Sigmoid colon (tissue), 7 donors: ENCODE data around the gene DHDDS. TPM values are rescaled to one million over a fixed set of nuclear protein-coding genes. Genes with fewer than 3 reads are reported as not detected.

Experiments used
- DNase-seq: peaks from one replicate; pipeline ENCODE4 v3.0.0-alpha.2; 2019
- H3K27ac ChIP-seq, 4 donors: fragments of 200-600 bp; sonication (generic); one replicate each; pipeline ENCODE4 v1.5.1; 2016 to 2019; ENCODE audit warnings: mild to moderate bottlenecking in 1 of 4
- H3K27me3 ChIP-seq, 3 donors: fragments of 200-600 bp; sonication (generic); one replicate each; pipeline ENCODE4 v1.5.1; 2019; ENCODE audit warnings: mild to moderate bottlenecking in 1 of 3
- H3K36me3 ChIP-seq, 4 donors: fragments of 200-600 bp; sonication (generic); one replicate each; pipeline ENCODE4 v1.5.1; 2016 to 2019
- H3K4me1 ChIP-seq, 4 donors: fragments of 200-600 bp; sonication (generic); one replicate each; pipeline ENCODE4 v1.5.1; 2017 to 2019
- H3K4me3 ChIP-seq, 4 donors: fragments of 200-600 bp; sonication (generic); one replicate each; pipeline ENCODE4 v1.5.1; 2017 to 2019; ENCODE audit warnings: mild to moderate bottlenecking in 2 of 4, moderate library complexity in 1 of 4
- H3K9me3 ChIP-seq, 4 donors: fragments of 200-600 bp in 3 of 4; sonication (generic) in 3 of 4; one replicate each; pipeline versions ENCODE4 v1.5.1 to v1.6.1; 2013 to 2019
- EP300 ChIP-seq, 4 donors: sonication (generic); formaldehyde crosslinking; IDR thresholded peaks; one replicate each; pipeline ENCODE4 v1.6.1; 2017; ENCODE audit warnings: antibody characterized with exemption in 4 of 4
- POLR2A ChIP-seq, 2 donors: fragments of 450-650 bp; IDR thresholded peaks; one replicate each; pipeline ENCODE4 v1.6.1; 2016; ENCODE audit warnings: antibody characterized with exemption in 2 of 2, mild to moderate bottlenecking in 2 of 2, moderate library complexity in 2 of 2
- POLR2AphosphoS5 ChIP-seq, 4 donors: sonication (generic); formaldehyde crosslinking; IDR thresholded peaks; one replicate each; pipeline ENCODE4 v1.6.1; 2017; ENCODE audit warnings: antibody characterized with exemption in 4 of 4
- WGBS, 2 donors: extraction: QIAGEN DNeasy Blood & Tissue Kit; methylation state at CpG; one replicate each; pipeline ENCODE4 v1.1.7; 2013; 5-methylcytosine and 5-hydroxymethylcytosine counted together
- intact Hi-C: fragments of 100-400 bp; cut with DNase I; formaldehyde crosslinking; loops from one replicate; pipeline ENCODE4 v1.15.1; 2023
- polyA plus RNA-seq, 3 donors: library from polyadenylated mRNA; stranded (reverse); fragments of 200-250 nt; gene quantifications; one replicate each; pipeline ENCODE4 v1.2.3, GENCODE V29; 2013
- total RNA-seq, 4 donors: library from RNA; depleted of rRNA; stranded (reverse); fragments of >200 nt; gene quantifications; one replicate each; pipeline ENCODE4 v1.1.0, GENCODE V29; 2016
- TF ChIP-seq, protein P1 (sequence below), 4 experiments: fragments of 450-650 bp in 3 of 4; fragments of 200-600 bp in 1 of 4; IDR thresholded peaks; one replicate each; pipeline ENCODE4 v1.5.1; 2016 to 2019; ENCODE audit warnings: antibody characterized with exemption in 4 of 4, mild to moderate bottlenecking in 3 of 4, moderate library complexity in 2 of 4
- donor health status: healthy with polysubstance abuse.
- donor health status: Bipolar disorder and iron deficiency.
- donor health status: healthy.

Gene DHDDS
- total and polyA plus RNA-seq, 7 donors = 16.6 to 64.3 (median 33.5) TPM

DNA sequence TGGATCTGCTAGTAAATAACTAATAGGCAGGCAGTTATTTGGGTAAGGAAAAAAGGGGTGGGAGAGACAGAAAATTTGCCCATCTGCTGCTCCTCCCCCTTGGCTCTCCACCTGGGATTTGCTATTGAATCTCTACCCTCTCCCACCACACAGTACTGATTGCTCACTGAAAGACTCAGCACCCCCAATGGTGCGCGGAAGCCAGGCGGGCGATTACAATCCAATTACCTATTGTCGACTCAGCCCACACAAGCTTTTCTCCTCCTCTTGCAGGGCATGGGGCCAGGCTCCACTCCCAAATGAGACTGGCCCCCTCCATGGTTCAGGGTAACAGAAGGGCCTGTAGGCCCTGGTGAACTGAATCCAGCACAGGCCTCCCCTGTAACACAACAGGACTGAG lies 37.4 kb downstream of the DHDDS start:
- intact Hi-C loops = no loop called here
- no peak for DNase-seq
- Histone ChIP-seq H3K4me1 (peaks cover 0 to 31% (median 26%) of the 10 kb centered on the region in 4 donors), H3K9me3 (no peaks in the 10 kb centered on the region), H3K4me3 (no peak overlapping the region), H3K36me3 (peaks cover 4 to 58% (median 23%) of the 10 kb centered on the region in 4 donors), H3K27me3 (no peaks in the 10 kb centered on the region), H3K27ac (no peak overlapping the region)
- WGBS, 2 donors = 89 to 93% methylated on average over 5 of the region's 5 CpGs
- TF ChIP-seq EP300 (IDR thresholded peaks at IDR 0.05) = no peak
- TF ChIP-seq POLR2AphosphoS5 (IDR thresholded peaks at IDR 0.05) = no peak
- TF ChIP-seq POLR2A (IDR thresholded peaks at IDR 0.05) = no peak
- TF ChIP-seq, protein P1, sequence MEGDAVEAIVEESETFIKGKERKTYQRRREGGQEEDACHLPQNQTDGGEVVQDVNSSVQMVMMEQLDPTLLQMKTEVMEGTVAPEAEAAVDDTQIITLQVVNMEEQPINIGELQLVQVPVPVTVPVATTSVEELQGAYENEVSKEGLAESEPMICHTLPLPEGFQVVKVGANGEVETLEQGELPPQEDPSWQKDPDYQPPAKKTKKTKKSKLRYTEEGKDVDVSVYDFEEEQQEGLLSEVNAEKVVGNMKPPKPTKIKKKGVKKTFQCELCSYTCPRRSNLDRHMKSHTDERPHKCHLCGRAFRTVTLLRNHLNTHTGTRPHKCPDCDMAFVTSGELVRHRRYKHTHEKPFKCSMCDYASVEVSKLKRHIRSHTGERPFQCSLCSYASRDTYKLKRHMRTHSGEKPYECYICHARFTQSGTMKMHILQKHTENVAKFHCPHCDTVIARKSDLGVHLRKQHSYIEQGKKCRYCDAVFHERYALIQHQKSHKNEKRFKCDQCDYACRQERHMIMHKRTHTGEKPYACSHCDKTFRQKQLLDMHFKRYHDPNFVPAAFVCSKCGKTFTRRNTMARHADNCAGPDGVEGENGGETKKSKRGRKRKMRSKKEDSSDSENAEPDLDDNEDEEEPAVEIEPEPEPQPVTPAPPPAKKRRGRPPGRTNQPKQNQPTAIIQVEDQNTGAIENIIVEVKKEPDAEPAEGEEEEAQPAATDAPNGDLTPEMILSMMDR (IDR thresholded peaks at IDR 0.05) = no peak

DNA sequence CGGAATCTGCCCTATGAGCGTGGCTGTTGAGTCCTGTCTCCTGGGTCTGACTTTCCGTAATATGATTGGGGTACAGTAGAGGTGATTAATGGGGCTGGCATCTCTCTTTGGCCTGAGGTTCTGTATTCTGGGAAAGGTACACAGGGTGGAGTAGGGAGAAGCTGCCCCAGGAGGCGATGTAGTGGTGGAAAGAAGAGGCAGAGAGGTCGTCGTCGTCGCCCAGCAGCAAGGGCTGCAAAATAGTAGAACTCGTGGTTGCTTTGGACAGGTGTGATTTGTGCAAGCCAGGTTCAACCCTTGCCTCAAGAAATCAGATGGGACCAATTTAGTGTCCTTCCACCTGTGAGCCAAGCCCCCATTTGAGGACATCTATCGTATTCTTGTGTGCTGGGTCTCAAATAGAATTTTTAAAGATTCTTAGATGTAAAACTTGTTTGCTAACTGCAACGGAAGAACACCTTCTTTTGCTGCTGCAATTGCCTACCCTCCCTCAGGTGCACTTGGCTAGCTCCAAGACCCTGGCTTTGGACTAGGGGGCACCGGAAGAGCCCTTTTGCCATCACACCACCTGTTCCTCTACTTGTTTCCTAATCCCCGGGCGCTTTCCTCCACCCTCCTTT lies 38.9 kb downstream of the DHDDS start:
- H3K4me1 ChIP-seq = peaks cover 0 to 33% (median 26%) of the 10 kb centered on the region in 4 donors
- H3K4me3 ChIP-seq = peak overlapping the region in 3 of 4 donors; percentile 98 to 99 (median 99)
- 7 to 35% methylated on average over 14 of the region's 14 CpGs for WGBS, 2 donors
- no peaks in the 10 kb centered on the region for H3K9me3 ChIP-seq
- no peak for DNase-seq
- H3K27ac ChIP-seq = peak overlapping the region in 1 of 4 donors; percentile 100
- intact Hi-C loops = loop anchor here (5.0 kb wide), 1 partner anchor 194 kb away; no protein-coding TSS in a partner anchor
- no peaks in the 10 kb centered on the region for H3K27me3 ChIP-seq
- TF ChIP-seq POLR2AphosphoS5 (IDR thresholded peaks at IDR 0.05) = no peak
- TF ChIP-seq, protein P1 (IDR thresholded peaks at IDR 0.05) = no peak
- TF ChIP-seq POLR2A (IDR thresholded peaks at IDR 0.05) = no peak
- TF ChIP-seq EP300 (IDR thresholded peaks at IDR 0.05) = no peak
- H3K36me3 ChIP-seq = peaks cover 4 to 51% (median 16%) of the 10 kb centered on the region in 4 donors

DNA sequence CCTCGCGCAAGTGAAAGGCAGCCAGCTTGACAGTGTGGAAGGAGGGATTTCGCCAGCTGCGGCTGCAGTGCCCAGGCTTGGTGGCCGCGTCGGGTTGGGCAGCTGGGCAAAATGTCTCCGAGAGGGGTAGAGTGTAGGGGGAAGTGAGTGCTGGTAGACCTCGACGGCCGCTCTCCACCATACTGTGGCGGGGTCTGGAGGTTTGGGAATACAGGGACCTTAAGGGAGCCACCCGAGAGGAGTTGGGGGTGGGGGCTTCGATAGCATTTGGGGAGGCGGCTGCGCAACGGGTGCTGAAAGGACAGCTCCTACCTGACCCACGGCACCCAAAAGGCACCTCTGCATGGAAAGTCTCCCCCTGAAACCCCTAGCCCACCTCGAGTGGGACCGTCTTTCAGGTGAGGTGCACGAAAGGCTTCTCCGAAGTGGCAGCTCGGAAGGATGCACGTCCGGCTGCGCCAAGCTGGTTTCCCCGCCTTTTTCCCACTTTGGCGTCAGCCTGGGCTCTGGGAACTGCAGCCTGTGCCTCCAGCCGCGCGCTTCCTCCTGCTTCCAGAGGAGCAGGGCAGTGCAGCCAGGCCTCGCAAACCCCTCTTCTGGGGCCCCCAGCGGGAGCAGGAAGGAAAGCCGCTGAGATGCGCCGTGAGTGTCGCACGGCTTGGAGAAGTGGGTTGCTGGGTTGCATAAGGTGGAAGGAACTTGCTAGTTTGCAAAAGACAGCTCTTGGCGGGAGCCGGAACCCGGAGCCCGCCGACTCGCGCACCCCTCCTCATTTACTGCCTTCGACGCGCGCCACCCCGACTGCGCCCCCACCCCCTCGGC lies 39.6 kb downstream of the DHDDS start:
- TF ChIP-seq POLR2AphosphoS5 (IDR thresholded peaks at IDR 0.05) (peak in 2 of 4 donors; percentile 13 to 25), EP300 (IDR thresholded peaks at IDR 0.05) (no peak), POLR2A (IDR thresholded peaks at IDR 0.05) (no peak)
- TF ChIP-seq, protein P1 (IDR thresholded peaks at IDR 0.05) = no peak
- Histone ChIP-seq H3K27ac (peak overlapping the region; percentile 100), H3K9me3 (no peaks in the 10 kb centered on the region), H3K27me3 (no peaks in the 10 kb centered on the region), H3K4me3 (peak overlapping the region; percentile 91 to 99 (median 98)), H3K4me1 (peaks cover 0 to 33% (median 26%) of the 10 kb centered on the region in 4 donors), H3K36me3 (peaks cover 4 to 49% (median 14%) of the 10 kb centered on the region in 4 donors)
- 0 to 1% methylated on average over 52 of the region's 52 CpGs for WGBS, 2 donors
- intact Hi-C loops = loop anchor here (2.0 to 5.0 kb wide), 3 partner anchors 29 to 194 kb away; partner anchors contain the start of gene DHDDS
- peak; percentile 88 for DNase-seq

DNA sequence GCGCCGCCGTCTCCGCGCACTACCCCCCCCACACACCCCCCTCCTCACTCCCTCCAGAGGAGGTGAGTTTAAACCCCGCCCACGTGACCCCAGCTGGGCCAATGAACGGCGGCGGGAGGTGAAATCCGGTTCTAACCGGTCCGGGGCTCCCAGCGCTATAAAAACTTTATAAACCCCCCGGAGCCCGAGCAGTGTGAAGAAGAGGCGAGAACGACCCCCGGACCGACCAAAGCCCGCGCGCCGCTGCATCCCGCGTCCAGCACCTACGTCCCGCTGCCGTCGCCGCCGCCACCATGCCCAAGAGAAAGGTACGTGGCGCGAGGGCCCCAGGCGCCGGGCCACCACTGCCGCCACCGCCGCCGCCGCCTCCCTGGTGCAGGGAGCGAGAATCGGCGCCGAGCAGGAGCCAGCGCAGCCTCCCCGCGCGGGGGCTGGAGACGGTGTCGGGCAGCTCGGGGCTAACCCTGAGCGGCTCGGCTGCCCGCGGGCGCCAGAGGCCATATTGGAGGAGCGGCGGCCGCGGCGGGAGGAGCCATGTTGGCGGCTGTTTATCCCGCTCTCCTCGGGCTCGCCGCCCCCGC lies 40.3 kb downstream of the DHDDS start, which contains the start of gene HMGN2:
HMGN2 (plus strand) TSS at position 121 of the 581 bp plus-strand sequence; CDS start at position 294, 173 bp downstream.
- TF ChIP-seq EP300 (IDR thresholded peaks at IDR 0.05) (no peak), POLR2A (IDR thresholded peaks at IDR 0.05) (peak; percentile 28 to 43), POLR2AphosphoS5 (IDR thresholded peaks at IDR 0.05) (peak; percentile 42 to 73 (median 62))
- TF ChIP-seq, protein P1 (IDR thresholded peaks at IDR 0.05) = no peak
- peaks cover 3 to 49% (median 10%) of the 10 kb centered on the region in 4 donors for H3K36me3 ChIP-seq

More for the DNA sequence above, 40.3 kb downstream of the DHDDS start, which contains the start of gene HMGN2:
- Histone ChIP-seq H3K27me3 (no peaks in the 10 kb centered on the region), H3K9me3 (no peaks in the 10 kb centered on the region), H3K27ac (peak within 1 kb of the TSS; percentile 100), H3K4me3 (peak within 1 kb of the TSS; percentile 91 to 99 (median 98)), H3K4me1 (peaks cover 0 to 33% (median 26%) of the 10 kb centered on the region in 4 donors)
- WGBS, 2 donors = 0% methylated on average over 69 of the region's 69 CpGs
- intact Hi-C loops = loop anchor here (2.0 to 5.0 kb wide), 3 partner anchors 28 to 195 kb away; partner anchors contain the start of gene DHDDS
- peak; percentile 96 for DNase-seq
